ENCODE measurements around the gene CWC22.

DNA sequence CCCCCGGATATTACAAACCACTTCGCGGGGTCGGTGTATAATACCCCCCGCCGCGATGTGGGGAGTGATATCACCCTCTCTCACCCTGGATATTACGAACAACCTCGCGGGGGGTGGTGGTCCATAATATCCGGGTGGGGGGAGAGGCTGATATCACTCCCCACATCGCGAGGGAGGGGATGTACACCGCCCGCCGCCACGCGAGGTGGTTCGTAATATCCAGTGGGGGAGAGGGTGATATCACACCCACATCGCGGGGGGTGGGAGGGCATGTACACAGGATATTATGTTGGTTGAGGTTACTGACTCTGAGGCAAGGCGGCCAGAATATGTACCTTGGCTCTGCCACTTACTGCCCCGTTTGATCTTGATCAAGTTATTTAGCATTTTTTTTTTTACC lies 14.8 kb upstream of the CWC22 start:
- TF ChIP-seq POLR2AphosphoS5 (IDR thresholded peaks at IDR 0.05) (no peak), EZH2 (IDR thresholded peaks at IDR 0.05; ENCODE audit: borderline replicate concordance, insufficient read depth, low read length, poor library complexity, severe bottlenecking) (no peak), TAF1 (IDR thresholded peaks at IDR 0.05; ENCODE audit: low read depth) (no peak), CTCF (IDR thresholded peaks at IDR 0.05; ENCODE audit: poor library complexity, severe bottlenecking) (no peak), EP300 (conservative IDR thresholded peaks at IDR 0.05; ENCODE audit: poor library complexity, severe bottlenecking) (no peak), RAD21 (conservative IDR thresholded peaks at IDR 0.05) (no peak), SMC3 (conservative IDR thresholded peaks at IDR 0.05; ENCODE audit: poor library complexity) (no peak), MXI1 (conservative IDR thresholded peaks at IDR 0.05; ENCODE audit: poor library complexity, severe bottlenecking) (no peak)
- TF ChIP-seq, protein P1, sequence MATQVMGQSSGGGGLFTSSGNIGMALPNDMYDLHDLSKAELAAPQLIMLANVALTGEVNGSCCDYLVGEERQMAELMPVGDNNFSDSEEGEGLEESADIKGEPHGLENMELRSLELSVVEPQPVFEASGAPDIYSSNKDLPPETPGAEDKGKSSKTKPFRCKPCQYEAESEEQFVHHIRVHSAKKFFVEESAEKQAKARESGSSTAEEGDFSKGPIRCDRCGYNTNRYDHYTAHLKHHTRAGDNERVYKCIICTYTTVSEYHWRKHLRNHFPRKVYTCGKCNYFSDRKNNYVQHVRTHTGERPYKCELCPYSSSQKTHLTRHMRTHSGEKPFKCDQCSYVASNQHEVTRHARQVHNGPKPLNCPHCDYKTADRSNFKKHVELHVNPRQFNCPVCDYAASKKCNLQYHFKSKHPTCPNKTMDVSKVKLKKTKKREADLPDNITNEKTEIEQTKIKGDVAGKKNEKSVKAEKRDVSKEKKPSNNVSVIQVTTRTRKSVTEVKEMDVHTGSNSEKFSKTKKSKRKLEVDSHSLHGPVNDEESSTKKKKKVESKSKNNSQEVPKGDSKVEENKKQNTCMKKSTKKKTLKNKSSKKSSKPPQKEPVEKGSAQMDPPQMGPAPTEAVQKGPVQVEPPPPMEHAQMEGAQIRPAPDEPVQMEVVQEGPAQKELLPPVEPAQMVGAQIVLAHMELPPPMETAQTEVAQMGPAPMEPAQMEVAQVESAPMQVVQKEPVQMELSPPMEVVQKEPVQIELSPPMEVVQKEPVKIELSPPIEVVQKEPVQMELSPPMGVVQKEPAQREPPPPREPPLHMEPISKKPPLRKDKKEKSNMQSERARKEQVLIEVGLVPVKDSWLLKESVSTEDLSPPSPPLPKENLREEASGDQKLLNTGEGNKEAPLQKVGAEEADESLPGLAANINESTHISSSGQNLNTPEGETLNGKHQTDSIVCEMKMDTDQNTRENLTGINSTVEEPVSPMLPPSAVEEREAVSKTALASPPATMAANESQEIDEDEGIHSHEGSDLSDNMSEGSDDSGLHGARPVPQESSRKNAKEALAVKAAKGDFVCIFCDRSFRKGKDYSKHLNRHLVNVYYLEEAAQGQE (IDR thresholded peaks at IDR 0.05; ENCODE audit: borderline replicate concordance): no peak

Measured in neural cell (in vitro differentiated cells).